Parathyroid adenoma (tissue), 2 donors: ENCODE measurements around the gene KRT1.

Experiments used
- H2AFZ ChIP-seq: fragments of 300-600 bp; sonication (generic); one replicate; pipeline ENCODE4 v1.7.0; 2017; ENCODE audit warnings: antibody characterized with exemption, mild to moderate bottlenecking
- H3K27ac ChIP-seq: fragments of 300-600 bp; sonication (generic); one replicate; pipeline ENCODE4 v1.7.0; 2017
- H3K27me3 ChIP-seq: fragments of 300-600 bp; sonication (generic); one replicate; pipeline ENCODE4 v1.7.0; 2017; ENCODE audit warnings: low read length; ENCODE audit not compliant: control insufficient read depth, insufficient read depth
- H3K36me3 ChIP-seq: fragments of 300-600 bp; sonication (generic); one replicate; pipeline ENCODE4 v1.7.0; 2017; ENCODE audit warnings: low read length; ENCODE audit not compliant: control insufficient read depth, insufficient read depth
- H3K4me1 ChIP-seq: fragments of 300-600 bp; sonication (generic); one replicate; pipeline ENCODE4 v1.7.0; 2017; ENCODE audit warnings: control low read depth
- H3K4me2 ChIP-seq: fragments of 300-600 bp; sonication (generic); one replicate; pipeline ENCODE4 v1.7.0; 2017; ENCODE audit warnings: low read length
- H3K4me3 ChIP-seq: fragments of 300-600 bp; sonication (generic); one replicate; pipeline ENCODE4 v1.7.0; 2017; ENCODE audit warnings: low read depth, low read length
- H3K79me2 ChIP-seq: fragments of 300-600 bp; sonication (generic); one replicate; pipeline ENCODE4 v1.7.0; 2017; ENCODE audit warnings: control low read depth
- H3K9ac ChIP-seq: fragments of 300-600 bp; sonication (generic); one replicate; pipeline ENCODE4 v1.7.0; 2017; ENCODE audit warnings: mild to moderate bottlenecking
- H3K9me3 ChIP-seq: fragments of 300-600 bp; sonication (generic); one replicate; pipeline ENCODE4 v1.7.0; 2017; ENCODE audit warnings: low read length; ENCODE audit not compliant: control insufficient read depth
- TF ChIP-seq, protein P1 (sequence below): fragments of 300-600 bp; sonication (generic); IDR thresholded peaks from one replicate; pipeline ENCODE4 v1.7.0; 2017; ENCODE audit warnings: antibody characterized with exemption, mild to moderate bottlenecking
- donor health status: primary hyperparathyroidism.

KRT1 gene

DNA sequence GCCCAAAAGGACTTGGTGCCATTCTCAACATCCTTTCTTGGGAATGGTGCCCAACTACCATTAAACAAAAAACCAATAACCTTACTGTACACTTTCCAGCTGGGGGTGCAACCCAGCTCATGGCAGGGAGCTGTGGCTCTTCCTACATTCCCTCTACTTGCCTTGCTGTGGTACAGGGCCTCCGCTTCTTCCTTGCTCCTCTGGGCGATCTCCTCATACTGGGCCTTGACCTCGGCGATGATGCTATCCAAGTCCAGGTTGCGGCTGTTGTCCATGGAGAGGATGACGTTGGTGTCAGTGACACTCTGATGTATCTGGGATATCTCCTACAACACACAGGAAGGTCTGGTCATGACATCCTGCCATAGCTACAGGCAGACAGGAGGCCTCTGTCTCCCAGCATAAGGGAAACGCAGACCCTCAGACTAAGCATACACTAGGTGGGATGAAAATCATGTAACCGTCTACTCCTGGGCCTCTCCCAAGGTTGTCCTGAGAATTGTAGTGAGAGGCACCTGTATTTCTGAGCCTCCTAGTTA is 32.1 kb downstream of the KRT1 start:
- Histone ChIP-seq H3K4me1 (no peaks in the 10 kb centered on the region), H2AFZ (no peak overlapping the region), H3K4me2 (no peak overlapping the region), H3K9me3 (no peaks in the 10 kb centered on the region), H3K27ac (no peak overlapping the region), H3K36me3 (no peaks in the 10 kb centered on the region), H3K79me2 (no peaks in the 10 kb centered on the region), H3K4me3 (no peak overlapping the region), H3K9ac (no peak overlapping the region), H3K27me3 (no peaks in the 10 kb centered on the region)
- TF ChIP-seq, protein P1, sequence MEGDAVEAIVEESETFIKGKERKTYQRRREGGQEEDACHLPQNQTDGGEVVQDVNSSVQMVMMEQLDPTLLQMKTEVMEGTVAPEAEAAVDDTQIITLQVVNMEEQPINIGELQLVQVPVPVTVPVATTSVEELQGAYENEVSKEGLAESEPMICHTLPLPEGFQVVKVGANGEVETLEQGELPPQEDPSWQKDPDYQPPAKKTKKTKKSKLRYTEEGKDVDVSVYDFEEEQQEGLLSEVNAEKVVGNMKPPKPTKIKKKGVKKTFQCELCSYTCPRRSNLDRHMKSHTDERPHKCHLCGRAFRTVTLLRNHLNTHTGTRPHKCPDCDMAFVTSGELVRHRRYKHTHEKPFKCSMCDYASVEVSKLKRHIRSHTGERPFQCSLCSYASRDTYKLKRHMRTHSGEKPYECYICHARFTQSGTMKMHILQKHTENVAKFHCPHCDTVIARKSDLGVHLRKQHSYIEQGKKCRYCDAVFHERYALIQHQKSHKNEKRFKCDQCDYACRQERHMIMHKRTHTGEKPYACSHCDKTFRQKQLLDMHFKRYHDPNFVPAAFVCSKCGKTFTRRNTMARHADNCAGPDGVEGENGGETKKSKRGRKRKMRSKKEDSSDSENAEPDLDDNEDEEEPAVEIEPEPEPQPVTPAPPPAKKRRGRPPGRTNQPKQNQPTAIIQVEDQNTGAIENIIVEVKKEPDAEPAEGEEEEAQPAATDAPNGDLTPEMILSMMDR, result no peak

DNA sequence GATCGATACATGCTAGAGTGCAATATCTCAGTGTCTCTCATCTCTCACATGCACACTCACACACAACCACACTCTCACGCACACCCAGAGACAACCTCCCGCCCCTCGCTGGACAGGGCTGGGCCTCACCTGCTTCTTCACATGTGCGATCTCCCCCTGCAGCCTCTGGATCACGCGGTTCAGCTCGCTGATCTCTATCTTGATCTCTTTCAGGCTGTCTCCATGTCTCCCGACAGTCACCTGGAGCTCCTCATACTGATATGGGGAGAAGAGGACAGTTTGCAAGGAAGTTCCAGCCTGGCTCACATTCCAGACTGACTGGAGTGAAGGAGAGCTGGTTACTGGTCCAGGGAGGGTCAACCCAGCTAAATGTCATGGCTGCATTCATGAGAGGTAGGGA is 32.6 kb downstream of the KRT1 start:
- Histone ChIP-seq H3K9ac (no peak overlapping the region), H2AFZ (no peak overlapping the region), H3K4me3 (no peak overlapping the region), H3K27ac (no peak overlapping the region), H3K27me3 (no peaks in the 10 kb centered on the region), H3K79me2 (no peaks in the 10 kb centered on the region), H3K36me3 (no peaks in the 10 kb centered on the region), H3K9me3 (no peaks in the 10 kb centered on the region), H3K4me1 (no peaks in the 10 kb centered on the region), H3K4me2 (no peak overlapping the region)
- TF ChIP-seq, protein P1, result no peak

DNA sequence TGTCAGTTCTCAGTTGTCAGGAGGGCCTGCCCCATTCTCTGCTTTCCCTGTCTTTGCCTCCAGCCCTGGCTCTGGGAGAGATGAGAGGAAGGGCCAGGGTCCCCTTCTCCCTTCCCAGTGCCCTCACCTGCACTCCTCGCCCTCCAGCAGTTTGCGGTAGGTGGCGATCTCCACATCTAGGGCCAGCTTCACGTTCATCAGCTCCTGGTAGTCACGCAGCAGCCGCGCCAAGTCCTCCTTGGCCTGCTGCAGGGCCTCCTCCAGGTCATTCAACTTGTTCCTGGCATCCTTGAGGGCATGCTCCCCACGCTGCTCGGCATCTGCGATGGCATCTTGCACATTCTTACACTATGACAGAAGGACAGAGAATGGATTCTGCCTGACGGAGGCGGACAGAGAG is 33.6 kb downstream of the KRT1 start:
- no peak overlapping the region for H3K4me3 ChIP-seq
- no peak overlapping the region for H3K9ac ChIP-seq
- H2AFZ ChIP-seq, result no peak overlapping the region
- no peaks in the 10 kb centered on the region for H3K27me3 ChIP-seq
- H3K4me2 ChIP-seq, result no peak overlapping the region
- TF ChIP-seq, protein P1, result no peak
- no peaks in the 10 kb centered on the region for H3K4me1 ChIP-seq
- H3K79me2 ChIP-seq, result no peaks in the 10 kb centered on the region
- no peaks in the 10 kb centered on the region for H3K36me3 ChIP-seq
- H3K9me3 ChIP-seq, result no peaks in the 10 kb centered on the region
- H3K27ac ChIP-seq, result no peak overlapping the region

DNA sequence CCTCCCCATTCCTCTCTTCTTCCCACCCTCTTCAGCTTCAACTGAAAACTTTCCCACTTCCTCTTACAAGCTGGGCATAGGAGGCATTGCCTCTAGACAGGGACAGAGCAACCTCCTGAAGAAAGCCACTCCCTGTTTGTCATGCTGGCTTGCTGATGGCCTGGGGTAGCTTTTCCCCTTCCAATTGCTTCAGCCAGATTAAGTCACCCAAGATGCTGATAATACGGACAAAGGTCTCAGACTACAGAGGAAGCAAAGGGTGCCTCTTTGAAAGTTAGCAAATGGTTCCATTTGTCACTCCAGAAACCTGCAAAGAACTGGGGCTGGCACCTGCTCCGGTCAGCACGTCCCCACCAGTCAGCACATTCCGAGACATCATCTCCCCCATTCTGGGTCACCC is 34.2 kb downstream of the KRT1 start:
- Histone ChIP-seq H3K4me1 (no peaks in the 10 kb centered on the region), H3K27ac (no peak overlapping the region)
- TF ChIP-seq, protein P1, result no peak

DNA sequence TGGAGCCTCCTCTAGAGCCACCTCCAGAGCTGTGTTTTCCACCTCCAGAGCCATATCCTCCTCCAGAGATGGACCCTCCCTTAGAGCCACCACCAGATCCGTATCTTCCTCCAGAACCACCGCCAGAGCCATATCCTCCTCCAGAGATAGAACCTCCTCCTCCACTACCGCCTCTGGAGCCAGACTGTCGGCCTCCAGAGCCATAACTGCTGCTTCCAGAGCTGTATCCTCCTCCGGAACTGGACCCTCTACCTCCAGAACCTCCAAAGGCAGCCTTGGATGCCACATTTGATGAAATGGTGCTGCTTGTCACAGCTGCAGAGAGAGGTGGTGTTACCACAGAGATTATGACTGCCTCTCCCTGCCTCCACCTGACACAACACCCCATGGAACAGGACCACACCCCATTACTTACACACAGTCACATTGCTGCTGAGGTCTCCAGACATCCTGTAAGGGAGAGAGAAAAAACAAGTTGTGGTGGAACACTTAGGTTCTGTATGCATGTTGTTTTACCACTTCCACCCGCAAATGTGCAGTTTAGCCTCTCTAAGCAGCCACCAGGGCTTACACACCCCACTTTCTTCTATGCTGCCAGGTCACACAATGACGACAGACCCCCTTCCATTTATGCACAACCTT is 35.0 kb downstream of the KRT1 start:
- TF ChIP-seq, protein P1, result no peak
- Histone ChIP-seq H3K79me2 (no peaks in the 10 kb centered on the region), H3K4me1 (no peaks in the 10 kb centered on the region), H3K27me3 (no peaks in the 10 kb centered on the region), H3K9ac (no peak overlapping the region), H3K4me2 (no peak overlapping the region), H3K4me3 (no peak overlapping the region), H3K36me3 (no peaks in the 10 kb centered on the region), H3K27ac (no peak overlapping the region), H2AFZ (no peak overlapping the region), H3K9me3 (no peaks in the 10 kb centered on the region)

More for the DNA sequence above, 34.2 kb downstream of the KRT1 start:
- H3K27me3 ChIP-seq, result no peaks in the 10 kb centered on the region
- no peak overlapping the region for H3K4me3 ChIP-seq
- H3K9me3 ChIP-seq, result no peaks in the 10 kb centered on the region
- H2AFZ ChIP-seq, result no peak overlapping the region
- no peak overlapping the region for H3K4me2 ChIP-seq
- H3K9ac ChIP-seq, result no peak overlapping the region
- H3K36me3 ChIP-seq, result no peaks in the 10 kb centered on the region
- no peaks in the 10 kb centered on the region for H3K79me2 ChIP-seq
